HG02852 (cell line): ENCODE data around the gene HDX.
A peak's percentile ranks its signal among the peaks of the same experiment; 100 is the strongest.
"Not testable (repeated sequence)": the region's sequence is repeated elsewhere in the genome, so short reads cannot be mapped to it uniquely, and the experiment has no call there.

Experiments used
- ATAC-seq: cut with Tn5 transposase; IDR thresholded peaks from one replicate; pipeline ENCODE4 v1.9.1; 2021; ENCODE audit warnings: mild to moderate bottlenecking, moderate library complexity; ENCODE audit not compliant: unreplicated experiment

HDX gene

GRCh38 chrX:84501798-84502628, at the start of gene HDX:
Gene HDX (minus strand): TSS chrX:84502453. CDS start chrX:84475397, 27,056 bp downstream.
- ATAC-seq = peak; percentile 88

- ATAC-seq = not testable (repeated sequence)
These were observed 39.1 kb upstream of the HDX start for GRCh38 chrX:84541315-84541714.

- ATAC-seq = not testable (repeated sequence)
These were observed 35.4 kb upstream of the HDX start for GRCh38 chrX:84537627-84538026.

- no peak for ATAC-seq
These were observed 13.8 kb downstream of the HDX start for GRCh38 chrX:84488426-84488825.

- peak; percentile 100 for ATAC-seq
These were observed 14.6 kb downstream of the HDX start for GRCh38 chrX:84487365-84488353.

- ATAC-seq = no peak
These were observed 23.2 kb downstream of the HDX start for GRCh38 chrX:84479086-84479485.

- no peak for ATAC-seq
These were observed 25.1 kb downstream of the HDX start for GRCh38 chrX:84477114-84477513.

- no peak for ATAC-seq
These were observed 26.7 kb downstream of the HDX start for GRCh38 chrX:84475596-84475995.

GRCh38 chrX:84475101-84475500, 27.2 kb downstream of the HDX start:
- no peak for ATAC-seq

GRCh38 chrX:84469226-84469625, 33.0 kb downstream of the HDX start:
- ATAC-seq = no peak

- ATAC-seq = no peak
These were observed 34.4 kb downstream of the HDX start for GRCh38 chrX:84467898-84468297.

- no peak for ATAC-seq
These were observed 48.7 kb downstream of the HDX start for GRCh38 chrX:84453351-84454246.

GRCh38 chrX:84441143-84441542, 61.1 kb downstream of the HDX start:
- no peak for ATAC-seq

GRCh38 chrX:84415140-84415539, 87.1 kb downstream of the HDX start:
- ATAC-seq = no peak

GRCh38 chrX:84363663-84364062, 138.6 kb downstream of the HDX start:
- ATAC-seq = no peak

GRCh38 chrX:84363051-84363450, 139.2 kb downstream of the HDX start:
- no peak for ATAC-seq

GRCh38 chrX:84362184-84362838, 139.9 kb downstream of the HDX start:
- ATAC-seq = no peak

- ATAC-seq = no peak
These were observed 144.0 kb downstream of the HDX start for GRCh38 chrX:84358271-84358670.

GRCh38 chrX:84357296-84357695, 145.0 kb downstream of the HDX start:
- no peak for ATAC-seq

GRCh38 chrX:84340968-84341367, 161.3 kb downstream of the HDX start:
- no peak for ATAC-seq
